A549 (cell line): ENCODE measurements around the gene SCN1A. TPM values are rescaled to one million over a fixed set of nuclear protein-coding genes. Genes with fewer than 3 reads are reported as not detected.

Source experiments
- ATAC-seq, 2 experiments: fragments of 200-7000 bp in 1 of 2; fragments of >200 bp in 1 of 2; cut with Nextera tagmentation in 1 of 2; cut with Tn5 transposase in 1 of 2; 3 replicates each; pipeline versions ENCODE4 v1.8.0 to v1.9.1; 2018 to 2020; ENCODE audit warnings: mild to moderate bottlenecking in 1 of 2, moderate library complexity in 1 of 2
- CTCF ChIA-PET: fragments of 300-600 bp; sonication (Branson Sonifier 250); formaldehyde crosslinking; extraction: SDS; loops from one replicate; lab custom pipeline; 2021; ENCODE audit warnings: antibody characterized with exemption, inconsistent platforms; lab: Yijun Ruan, JAX
- POLR2A ChIA-PET: fragments of 350-600 bp; formaldehyde crosslinking; extraction: SDS; loops from one replicate; lab custom pipeline; 2021; ENCODE audit warnings: antibody characterized with exemption, inconsistent platforms; lab: Yijun Ruan, JAX
- DNase-seq, 2 experiments: peaks; one replicate each; pipeline versions ENCODE4 v3.0.0 to v3.0.0-alpha.2; 2011 to 2016; ENCODE audit warnings: low read depth in 1 of 2, low spot score in 1 of 2
- FAIRE-seq: peaks from 2 replicates; lab custom pipeline; 2011; peaks lifted over from hg19 to GRCh38; lab: Jason Lieb, UNC
- H3K27ac ChIP-seq, 2 experiments: fragments of >200 bp; sonication (Bioruptor Twin); formaldehyde crosslinking; 3 replicates each; pipeline ENCODE4 v1.5.1; 2016 to 2017
- H3K4me1 ChIP-seq: fragments of >200 bp; sonication (Bioruptor Twin); formaldehyde crosslinking; 3 replicates; pipeline ENCODE4 v1.6.1; 2016
- H3K4me2 ChIP-seq: fragments of >200 bp; sonication (Bioruptor Twin); formaldehyde crosslinking; 3 replicates; pipeline ENCODE4 v1.6.1; 2016
- H3K4me3 ChIP-seq: fragments of >200 bp; sonication (Bioruptor Twin); formaldehyde crosslinking; 3 replicates; pipeline ENCODE4 v1.5.1; 2016
- H3K9me3 ChIP-seq: fragments of >200 bp; sonication (Bioruptor Twin); formaldehyde crosslinking; 3 replicates; pipeline ENCODE4 v1.6.1; 2016
- BHLHE40 ChIP-seq: IDR thresholded peaks from 2 replicates; pipeline ENCODE4 v1.6.1; 2012; ENCODE audit warnings: low read depth, low read length, inconsistent platforms
- CBX2 ChIP-seq: fragments of 200-600 bp; sonication (generic); IDR thresholded peaks from 2 replicates; pipeline ENCODE4 v1.6.1; 2016; ENCODE audit warnings: low read depth, mild to moderate bottlenecking, borderline replicate concordance
- HDAC2 ChIP-seq: fragments of 200-600 bp; sonication (generic); IDR thresholded peaks from 2 replicates; pipeline ENCODE4 v1.6.1; 2016
- JUN ChIP-seq, 2 experiments: fragments of >200 bp; sonication (Bioruptor Twin); formaldehyde crosslinking; IDR thresholded peaks; 2 replicates in 1 of 2; 3 replicates in 1 of 2; pipeline ENCODE4 v1.6.1; 2016 to 2017
- KDM1A ChIP-seq: fragments of 200-600 bp; sonication (generic); IDR thresholded peaks from 2 replicates; pipeline ENCODE4 v1.6.1; 2016; ENCODE audit warnings: low read depth, mild to moderate bottlenecking
- KDM5A ChIP-seq: fragments of 200-600 bp; sonication (generic); IDR thresholded peaks from 2 replicates; pipeline ENCODE4 v1.6.1; 2016; ENCODE audit warnings: antibody characterized with exemption, mild to moderate bottlenecking
- MAFK ChIP-seq: fragments of 450-650 bp; IDR thresholded peaks from 2 replicates; pipeline ENCODE4 v1.6.1; 2014; ENCODE audit not compliant: partially characterized antibody
- MAZ ChIP-seq: fragments of 150-350 bp; IDR thresholded peaks from 2 replicates; pipeline ENCODE4 v1.6.1; 2014; ENCODE audit warnings: antibody characterized with exemption, low read depth, low read length, borderline replicate concordance
- NPAS2 ChIP-seq: fragments of 250-450 bp; sonication (Bioruptor Pico); IDR thresholded peaks from 2 replicates; pipeline ENCODE4 v1.8.0; 2022; ENCODE audit warnings: mild to moderate bottlenecking, moderate library complexity, borderline replicate concordance
- PHF8 ChIP-seq: fragments of 200-600 bp; sonication (generic); IDR thresholded peaks from 2 replicates; pipeline ENCODE4 v1.6.1; 2016; ENCODE audit warnings: low read depth, mild to moderate bottlenecking, antibody characterized with exemption, moderate library complexity, borderline replicate concordance
- POLR2A ChIP-seq: IDR thresholded peaks from 2 replicates; pipeline ENCODE4 v1.6.1; 2012; ENCODE audit warnings: mild to moderate bottlenecking, low read length
- RCOR1 ChIP-seq: fragments of 150-350 bp; IDR thresholded peaks from 2 replicates; pipeline ENCODE4 v1.6.1; 2014; ENCODE audit warnings: antibody characterized with exemption, low read length, low read depth
- RFX5 ChIP-seq: fragments of 450-650 bp; IDR thresholded peaks from 2 replicates; pipeline ENCODE4 v1.7.1; 2014; ENCODE audit warnings: antibody characterized with exemption, mild to moderate bottlenecking, moderate library complexity
- SREBF2 ChIP-seq: fragments of 450-650 bp; IDR thresholded peaks from 2 replicates; pipeline ENCODE4 v1.6.1; 2014; ENCODE audit warnings: mild to moderate bottlenecking, moderate library complexity
- ZSCAN20 ChIP-seq: fragments of 250-450 bp; sonication (Bioruptor Pico); IDR thresholded peaks from 2 replicates; pipeline ENCODE4 v1.8.0; 2022; ENCODE audit warnings: mild to moderate bottlenecking, moderate library complexity
- WGBS: methylation state at CpG from one replicate; pipeline ENCODE4 v1.1.6; 2017; ENCODE audit errors: missing lambda C conversion rate; 5-methylcytosine and 5-hydroxymethylcytosine counted together
- polyA plus RNA-seq, 4 experiments: library from polyadenylated mRNA; depleted of rRNA in 3 of 4; stranded (reverse); fragments of >200 nt; fragmentation: RNase III in 1 of 4; extraction: RNeasy Plus Mini Kit Qiagen cat#74134 plus additional on column Dnase treatment in 1 of 4; gene quantifications; 2 replicates in 3 of 4; 3 replicates in 1 of 4; pipeline ENCODE4 v1.2.3, GENCODE V29; 2011 to 2017
- small RNA-seq, 6 experiments: library from RNA; depleted of rRNA; stranded (forward); fragments of <200 nt; gene quantifications; one replicate each; pipeline ENCODE3, GENCODE V24; 2012
- TF ChIP-seq, protein P1 (sequence below): fragments of 250-450 bp; sonication (Bioruptor Pico); IDR thresholded peaks from 2 replicates; pipeline ENCODE4 v1.5.0; 2021; ENCODE audit warnings: mild to moderate bottlenecking, moderate library complexity, borderline replicate concordance

The SCN1A gene
- polyA plus RNA-seq, 2 of the 4 experiments (the other 2 are of a cell fraction): not detected

DNA sequence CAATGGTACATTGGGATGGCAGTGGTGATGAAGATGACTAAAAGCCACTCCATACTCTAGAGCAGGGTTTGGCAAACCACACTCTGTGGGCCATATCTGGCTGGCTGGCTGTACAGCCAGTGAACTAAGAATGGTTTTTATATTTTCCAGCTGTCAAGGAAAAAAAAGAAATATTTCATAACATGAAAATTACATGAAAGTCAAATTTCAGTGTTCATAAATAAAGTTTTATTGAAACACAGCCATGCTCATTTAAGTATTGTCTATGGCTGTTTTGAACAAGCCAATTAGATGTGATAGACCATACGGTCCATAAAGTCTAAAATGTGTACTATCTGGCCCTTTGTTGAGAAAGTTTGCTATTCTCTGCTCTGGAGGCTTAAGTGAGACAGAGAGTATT, 175.7 kb downstream of the SCN1A start (continued):
- TF ChIP-seq, protein P1, sequence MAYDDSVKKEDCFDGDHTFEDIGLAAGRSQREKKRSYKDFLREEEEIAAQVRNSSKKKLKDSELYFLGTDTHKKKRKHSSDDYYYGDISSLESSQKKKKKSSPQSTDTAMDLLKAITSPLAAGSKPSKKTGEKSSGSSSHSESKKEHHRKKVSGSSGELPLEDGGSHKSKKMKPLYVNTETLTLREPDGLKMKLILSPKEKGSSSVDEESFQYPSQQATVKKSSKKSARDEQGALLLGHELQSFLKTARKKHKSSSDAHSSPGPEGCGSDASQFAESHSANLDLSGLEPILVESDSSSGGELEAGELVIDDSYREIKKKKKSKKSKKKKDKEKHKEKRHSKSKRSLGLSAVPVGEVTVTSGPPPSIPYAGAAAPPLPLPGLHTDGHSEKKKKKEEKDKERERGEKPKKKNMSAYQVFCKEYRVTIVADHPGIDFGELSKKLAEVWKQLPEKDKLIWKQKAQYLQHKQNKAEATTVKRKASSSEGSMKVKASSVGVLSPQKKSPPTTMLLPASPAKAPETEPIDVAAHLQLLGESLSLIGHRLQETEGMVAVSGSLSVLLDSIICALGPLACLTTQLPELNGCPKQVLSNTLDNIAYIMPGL (CRISPR knock-in tag): no peak
- no peak for TF ChIP-seq KDM5A
- TF ChIP-seq RCOR1: no peak
- no peak for TF ChIP-seq SREBF2
- no peak for TF ChIP-seq PHF8

DNA sequence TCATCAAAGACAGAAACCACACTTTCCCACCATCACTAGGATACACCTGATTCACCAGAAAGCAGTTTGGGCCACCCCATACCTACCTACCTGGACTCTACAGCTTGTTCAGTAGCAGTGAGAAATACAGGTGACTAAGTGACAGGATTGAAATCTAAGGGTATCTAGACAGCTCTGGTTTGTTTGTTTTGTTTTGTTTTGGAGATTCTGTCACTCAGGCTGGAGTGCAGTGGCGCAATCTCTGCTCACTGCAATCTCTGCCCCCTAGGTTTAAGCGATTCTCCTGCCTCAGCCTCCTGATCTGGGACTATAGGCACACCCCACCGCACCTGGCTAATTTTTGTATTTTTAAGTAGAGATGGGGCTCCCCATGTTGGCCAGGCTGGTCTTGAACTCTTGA, 177.4 kb downstream of the SCN1A start:
- FAIRE-seq (no peak), ATAC-seq (no peak), DNase-seq (no peak)
- no peak for TF ChIP-seq JUN (IDR thresholded peaks at IDR 0.05)
- no peak for TF ChIP-seq HDAC2
- no peak for TF ChIP-seq MAZ
- TF ChIP-seq POLR2A: no peak
- no peak for TF ChIP-seq CBX2
- TF ChIP-seq NPAS2: no peak
- no peak for TF ChIP-seq BHLHE40
- Histone ChIP-seq H3K4me3 (no peak overlapping the region), H3K4me1 (peaks cover 17% of the 10 kb centered on the region; the same call in 2 of the 3 replicates), H3K27ac (no peak overlapping the region), H3K4me2 (no peak overlapping the region), H3K9me3 (no peaks in the 10 kb centered on the region)
- ChIA-PET POLR2A (no interaction called here), CTCF (interaction anchor here (0.6 kb wide), 1 partner anchor 370 kb away, joined by 3 read pairs; no protein-coding TSS in a partner anchor)
- WGBS: 91% methylated on average over 3 of the region's 3 CpGs

DNA sequence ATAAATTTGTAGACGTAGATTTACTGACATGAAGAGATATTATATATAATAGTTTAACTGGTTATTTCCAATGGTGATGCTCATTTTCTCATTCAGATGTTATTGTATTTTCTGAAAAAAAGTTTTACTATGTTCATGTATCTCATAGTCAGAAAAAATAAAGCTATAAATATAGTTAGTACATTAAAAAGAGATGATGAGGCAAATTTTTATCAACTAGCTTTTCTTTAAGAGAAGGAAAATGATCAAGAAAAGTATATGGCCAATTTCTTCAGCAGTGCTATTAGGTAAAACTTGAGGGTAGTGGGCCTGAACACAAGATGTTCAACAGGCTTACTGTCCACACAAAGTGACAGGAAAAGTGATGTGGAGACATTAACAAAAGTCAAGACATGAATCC, 186.0 kb downstream of the SCN1A start:
- POLR2A ChIA-PET: no interaction called here
- Histone ChIP-seq H3K9me3 (no peaks in the 10 kb centered on the region), H3K4me2 (no peak overlapping the region), H3K4me3 (no peak overlapping the region), H3K27ac (no peak overlapping the region), H3K4me1 (no peaks in the 10 kb centered on the region)
- DNase-seq: no peak
- ATAC-seq: no peak
- CTCF ChIA-PET: no interaction called here
- TF ChIP-seq MAZ (no peak), RFX5 (no peak), ZSCAN20 (CRISPR knock-in tag) (no peak), KDM1A (no peak), MAFK (peak; percentile 31)
- FAIRE-seq: no peak
- 94% methylated on average over 1 of the region's 1 CpG for WGBS

DNA sequence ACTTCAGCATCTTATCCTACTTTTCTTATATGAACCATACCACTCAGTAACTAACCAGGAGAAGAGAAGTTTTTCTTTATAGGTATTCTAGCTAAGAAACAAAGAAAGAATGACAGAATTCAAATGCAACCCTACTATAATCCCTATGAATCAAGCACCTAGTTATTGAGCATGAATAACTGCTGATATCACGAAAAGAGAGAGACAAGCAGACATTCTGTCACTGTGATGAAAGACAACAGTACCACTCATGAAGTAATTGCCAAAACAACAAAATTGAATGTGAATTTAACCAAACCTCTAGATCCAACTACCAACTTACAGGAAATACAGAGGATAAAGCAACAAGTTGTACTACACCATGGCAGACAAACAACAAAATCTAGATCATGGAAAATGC, 189.6 kb downstream of the SCN1A start:
- POLR2A ChIA-PET: no interaction called here

More for the DNA sequence above, 189.6 kb downstream of the SCN1A start:
- no peak overlapping the region for H3K4me3 ChIP-seq
- 100% methylated on average over 1 of the region's 1 CpG for WGBS
- CTCF ChIA-PET: interaction anchor here (0.6 kb wide), 1 partner anchor 450 kb away, joined by 4 read pairs; no protein-coding TSS in a partner anchor
- H3K27ac ChIP-seq: no peak overlapping the region
- no peaks in the 10 kb centered on the region for H3K9me3 ChIP-seq
- H3K4me2 ChIP-seq: no peak overlapping the region
- FAIRE-seq (no peak), ATAC-seq (no peak), DNase-seq (no peak)
- no peaks in the 10 kb centered on the region for H3K4me1 ChIP-seq
- TF ChIP-seq KDM5A: no peak
- peak; percentile 36 for TF ChIP-seq MAFK
- TF ChIP-seq POLR2A: no peak

Small RNA genes lying within 50 kb of the gene (small RNA-seq; reads per million reads assigned to genes)
- 0 reads per million in 6 experiments for gene RF00019

Other genes with a start within 250 kb of the SCN1A start
- 17.5 and 23.3 TPM in 2 replicates for gene TTC21B, start 174.2 kb downstream of the SCN1A start, polyA plus RNA-seq (2011; rRNA removed)
- 6.1 to 7.2 TPM (median 6.2 TPM) in 3 replicates for gene TTC21B, start 174.2 kb downstream of the SCN1A start, polyA plus RNA-seq (2017; fragmentation: RNase III; extraction: RNeasy Plus Mini Kit Qiagen cat#74134 plus additional on column Dnase treatment)
- 19.6 and 23.6 TPM in 2 replicates for gene SCN9A, start 247.9 kb upstream of the SCN1A start, polyA plus RNA-seq (2011; rRNA removed)
- 7.7 to 8.3 TPM (median 7.7 TPM) in 3 replicates for gene SCN9A, start 247.9 kb upstream of the SCN1A start, polyA plus RNA-seq (2017; fragmentation: RNase III; extraction: RNeasy Plus Mini Kit Qiagen cat#74134 plus additional on column Dnase treatment)